ENCODE data around the gene OR6A2.
"Not testable (repeated sequence)": the region's sequence is repeated elsewhere in the genome, so short reads cannot be mapped to it uniquely, and the experiment has no call there.

OR6A2 gene

DNA sequence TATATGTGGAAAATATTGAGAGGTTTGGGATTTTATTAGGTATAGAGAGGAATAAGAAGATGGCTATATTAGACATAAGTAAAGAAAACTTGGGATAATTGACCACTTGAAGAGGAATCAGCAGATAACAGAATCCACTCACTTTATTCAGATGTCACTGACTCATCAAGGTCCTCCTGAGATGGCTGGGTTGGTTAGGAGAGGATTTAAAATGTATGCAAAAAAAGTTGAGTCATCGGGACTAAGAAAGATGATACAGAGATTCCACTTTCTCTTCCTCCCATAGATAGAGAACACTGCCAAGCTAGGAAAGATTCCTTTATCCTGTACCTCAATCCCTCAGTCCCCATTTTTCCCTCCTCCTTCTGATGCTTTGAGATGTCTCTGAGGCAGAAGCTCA lies at the start of gene OR6A2:
OR6A2 (minus strand) TSS at position 288 of the 400 bp plus-strand sequence. CDS start 3,981 bp downstream, outside the sequence.
- no peak for DNase-seq

DNA sequence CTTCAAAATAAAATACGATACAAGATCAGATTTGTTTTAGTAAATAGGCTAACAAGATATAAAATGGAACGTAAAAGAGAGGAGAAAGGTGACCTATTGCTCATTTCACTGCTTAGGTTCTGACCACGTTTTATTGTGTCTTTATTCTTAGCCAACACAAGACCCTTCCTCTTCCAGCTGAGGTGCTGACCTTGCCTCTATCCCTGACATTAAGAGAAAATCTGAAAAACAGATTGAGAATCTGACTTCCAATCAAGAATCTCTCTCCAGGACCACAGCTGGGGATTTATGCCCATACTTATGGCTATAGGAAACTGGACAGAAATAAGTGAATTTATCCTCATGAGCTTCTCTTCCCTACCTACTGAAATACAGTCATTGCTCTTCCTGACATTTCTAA lies 45.9 kb upstream of the OR6A2 start, which contains the start of gene OR10A5:
OR10A5 (plus strand) TSS at position 301 of the 400 bp plus-strand sequence; CDS start at position 301, 0 bp downstream.
- no peak for DNase-seq

DNA sequence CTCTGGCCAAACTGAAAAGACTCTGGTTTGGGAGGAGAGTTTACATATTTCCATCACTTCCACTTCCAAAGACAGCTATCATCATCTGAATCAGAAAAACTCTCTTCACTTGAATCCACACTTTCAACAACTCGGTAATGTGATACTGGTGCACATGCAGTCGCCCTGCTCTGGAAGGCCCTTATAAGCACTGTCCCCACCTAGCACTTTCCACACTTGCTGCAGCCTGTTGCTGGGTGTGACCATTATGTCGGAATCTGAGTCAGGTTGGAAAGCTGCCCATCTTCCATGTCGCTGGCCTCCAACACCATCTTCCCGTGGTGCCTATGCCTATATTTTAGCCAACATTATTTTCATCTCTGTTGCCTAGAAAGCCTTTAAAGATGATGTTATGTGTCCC lies 44.9 kb upstream of the OR6A2 start:
- no peak for DNase-seq

DNA sequence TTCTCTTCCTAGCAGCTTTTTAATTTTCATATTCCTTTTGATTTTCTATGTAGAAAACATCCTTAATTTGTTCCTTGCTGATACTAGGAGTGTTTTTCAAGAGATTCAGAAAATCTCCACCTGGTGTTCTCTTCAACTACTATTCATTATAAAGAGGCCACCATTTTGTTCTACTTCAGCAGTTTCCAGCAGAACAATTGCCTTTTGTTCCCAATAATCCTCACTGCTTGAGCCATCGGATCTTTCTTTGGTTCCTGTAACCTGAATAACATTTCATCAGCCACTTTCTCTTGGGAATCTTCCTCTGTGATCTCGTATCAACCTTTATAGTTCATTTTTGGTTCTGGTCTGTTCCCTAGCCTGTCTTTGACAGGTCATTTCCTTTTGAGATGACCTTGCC lies 44.2 kb upstream of the OR6A2 start:
- no peak for DNase-seq

GRCh38 chr11:6841694-6842093 lies 42.2 kb upstream of the OR6A2 start:
- DNase-seq = no peak

DNA sequence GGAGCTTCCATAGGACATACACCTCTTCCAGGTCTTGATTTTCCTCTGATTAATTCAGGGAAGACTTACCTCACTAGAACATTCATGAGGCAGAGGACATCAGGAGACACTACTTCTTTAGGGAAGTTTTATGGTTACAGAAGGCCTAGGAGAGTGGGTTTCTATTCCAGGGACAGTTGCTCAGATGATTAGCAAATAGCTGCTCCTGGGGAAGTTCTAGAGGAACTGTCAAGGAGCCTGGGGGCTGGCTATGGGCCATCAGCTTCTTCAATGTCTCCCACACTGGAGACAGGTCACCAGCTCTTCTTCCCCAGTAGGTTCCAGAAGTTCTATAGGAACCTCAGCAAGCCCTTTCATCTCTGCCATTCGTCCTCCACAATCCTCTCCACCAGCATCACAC lies 34.5 kb upstream of the OR6A2 start:
- DNase-seq = no peak

- peak; percentile 63 for DNase-seq
These were observed 33.9 kb upstream of the OR6A2 start for GRCh38 chr11:6833356-6833755.

DNA sequence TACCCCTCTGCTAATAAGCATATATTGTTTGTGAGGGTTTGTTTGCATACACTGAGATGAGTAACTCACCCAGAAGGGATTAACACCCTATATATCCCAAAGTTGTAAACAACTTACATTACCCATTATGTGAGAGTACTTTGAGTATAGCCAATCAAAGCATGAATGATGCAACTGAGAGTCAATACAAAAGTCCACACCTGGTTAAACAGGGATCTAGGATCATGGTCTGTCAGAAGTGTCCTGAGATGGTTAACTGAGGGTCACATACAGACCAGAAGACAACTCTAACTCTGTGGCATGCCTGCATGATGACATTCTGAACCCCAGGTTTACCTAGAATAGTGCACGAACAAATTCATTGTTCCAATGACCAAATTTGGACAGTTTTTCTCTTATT lies 28.6 kb upstream of the OR6A2 start:
- DNase-seq = no peak

GRCh38 chr11:6825231-6825744 lies 25.8 kb upstream of the OR6A2 start:
- peak; percentile 47 for DNase-seq

DNA sequence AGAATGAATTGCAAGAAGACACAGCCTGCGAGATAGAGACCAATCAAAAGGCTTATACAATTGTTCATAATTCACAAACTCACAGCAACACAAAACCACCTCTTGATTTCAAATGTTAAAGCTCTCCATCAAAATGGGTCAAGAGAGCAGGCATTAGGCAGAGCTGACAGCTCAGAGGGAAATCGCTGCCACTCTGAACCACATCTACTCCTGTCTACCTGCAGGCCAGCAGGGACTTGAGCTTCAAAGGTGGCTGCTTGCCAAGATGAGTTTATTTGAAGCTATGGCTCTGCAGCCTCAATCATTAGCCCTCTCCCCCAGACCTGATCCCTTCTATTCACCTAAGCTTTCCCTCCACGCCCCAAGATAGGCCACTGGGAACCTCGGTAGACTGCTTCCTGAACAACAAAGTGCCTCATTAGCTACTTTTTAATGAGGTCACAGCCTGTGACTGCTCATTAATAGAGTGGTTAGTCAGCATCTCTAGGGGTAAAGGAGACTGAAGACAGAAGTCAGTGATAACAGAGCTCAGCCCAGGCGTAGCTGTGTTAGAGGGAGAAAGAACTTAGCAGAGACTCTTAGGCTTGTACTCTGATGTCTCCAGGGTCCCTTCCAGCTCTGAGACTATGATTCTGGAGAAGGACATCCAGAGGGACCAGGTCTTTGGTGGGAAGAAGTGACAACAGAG lies 24.8 kb upstream of the OR6A2 start:
- DNase-seq = no peak

DNA sequence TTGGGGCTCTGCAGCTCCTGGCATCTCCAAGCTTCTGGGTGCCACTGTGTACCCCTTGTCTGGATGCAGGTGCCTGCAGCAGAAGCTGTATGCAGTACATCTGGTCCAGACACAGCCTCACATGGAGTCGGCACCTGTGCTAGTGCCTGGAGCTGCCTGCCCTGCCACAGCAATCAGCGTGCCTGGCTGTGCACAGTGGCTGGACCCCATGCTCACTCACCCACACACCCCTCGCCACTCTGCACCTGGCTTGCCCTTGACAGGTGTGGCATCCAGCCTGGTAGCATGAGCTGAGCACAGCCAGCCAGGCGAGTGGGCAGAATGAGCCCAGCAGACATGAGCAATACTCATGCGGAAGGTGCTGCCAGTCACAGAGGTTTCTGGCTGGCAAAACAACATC lies 19.5 kb upstream of the OR6A2 start:
- DNase-seq = no peak

GRCh38 chr11:6817694-6818093 lies 18.2 kb upstream of the OR6A2 start:
- peak; percentile 56 for DNase-seq

DNA sequence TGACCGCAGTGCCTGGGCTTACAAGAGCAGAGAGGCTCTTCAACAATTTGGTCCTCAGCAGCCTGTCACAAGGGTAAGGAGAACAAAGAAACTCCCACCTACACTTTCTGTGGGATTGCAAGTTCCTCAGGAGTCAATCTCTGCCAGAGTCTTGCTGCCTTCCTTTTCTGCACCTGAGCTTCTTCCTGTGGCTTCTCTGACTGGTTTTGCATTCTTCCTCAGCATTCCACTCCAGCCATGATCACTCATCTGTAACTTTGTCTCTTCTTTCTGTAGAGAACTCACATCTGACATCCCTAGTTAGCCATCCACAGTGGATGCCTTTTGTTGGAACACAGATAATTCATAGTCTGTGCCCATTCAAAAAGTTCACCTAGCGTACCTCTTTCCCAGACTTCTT lies 14.2 kb upstream of the OR6A2 start:
- no peak for DNase-seq

- DNase-seq = peak; percentile 42
These were observed 13.0 kb upstream of the OR6A2 start for GRCh38 chr11:6812390-6813005.

- DNase-seq = not testable (repeated sequence)
These were observed 1.6 kb upstream of the OR6A2 start for GRCh38 chr11:6801075-6801474.

- no peak for DNase-seq
These were observed 4.8 kb downstream of the OR6A2 start for GRCh38 chr11:6794639-6795038.

GRCh38 chr11:6790546-6790945 lies 8.9 kb downstream of the OR6A2 start:
- DNase-seq = no peak

DNA sequence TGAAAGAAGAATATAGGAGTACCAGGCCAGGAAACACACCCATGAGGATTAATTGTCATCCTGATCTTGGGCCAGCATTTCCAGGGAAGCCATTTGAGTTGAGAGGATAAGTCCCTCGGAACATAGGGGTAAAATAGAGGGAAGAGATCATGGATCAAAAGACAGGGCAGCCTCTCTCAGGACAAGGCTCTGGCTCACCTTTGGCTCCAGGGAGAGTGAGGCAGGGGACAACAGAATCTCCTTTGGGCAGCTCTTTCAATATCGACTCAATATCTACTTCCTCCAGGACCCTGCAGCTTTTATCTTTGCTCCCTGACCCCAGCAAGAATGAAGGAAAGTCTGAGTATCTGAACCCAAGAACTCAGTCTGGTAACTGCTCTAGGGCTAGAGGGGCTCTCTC lies 16.8 kb downstream of the OR6A2 start, which contains the start of gene OR2AG1:
OR2AG1 (plus strand) TSS at position 301 of the 400 bp plus-strand sequence. CDS start 2,018 bp downstream, outside the sequence.
- DNase-seq = no peak

GRCh38 chr11:6780829-6781228 lies 18.7 kb downstream of the OR6A2 start:
- no peak for DNase-seq

DNA sequence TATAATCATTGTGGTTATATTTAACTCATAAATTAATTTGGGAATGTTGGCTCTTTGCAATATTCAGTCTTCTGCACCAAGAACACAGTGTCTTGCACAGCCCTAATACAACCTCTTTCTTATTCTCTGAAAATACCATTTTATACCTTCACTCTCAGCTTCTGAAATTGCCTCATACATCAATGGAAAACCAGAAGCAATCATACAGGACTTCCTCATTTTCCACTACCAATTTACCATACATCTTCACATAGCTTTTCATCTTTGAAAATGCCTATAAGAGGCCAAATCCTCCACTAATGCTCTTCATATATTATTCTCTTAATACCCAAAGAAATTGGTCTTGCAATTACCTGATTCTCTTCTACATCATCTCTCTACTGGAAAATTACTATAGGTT lies 21.0 kb downstream of the OR6A2 start:
- DNase-seq = no peak

- DNase-seq = no peak
These were observed 27.3 kb downstream of the OR6A2 start, which contains the start of gene OR2AG2 for GRCh38 chr11:6771926-6772893. Gene OR2AG2 (minus strand): TSS chr11:6771976. CDS start chr11:6768957, 3,019 bp downstream.

DNA sequence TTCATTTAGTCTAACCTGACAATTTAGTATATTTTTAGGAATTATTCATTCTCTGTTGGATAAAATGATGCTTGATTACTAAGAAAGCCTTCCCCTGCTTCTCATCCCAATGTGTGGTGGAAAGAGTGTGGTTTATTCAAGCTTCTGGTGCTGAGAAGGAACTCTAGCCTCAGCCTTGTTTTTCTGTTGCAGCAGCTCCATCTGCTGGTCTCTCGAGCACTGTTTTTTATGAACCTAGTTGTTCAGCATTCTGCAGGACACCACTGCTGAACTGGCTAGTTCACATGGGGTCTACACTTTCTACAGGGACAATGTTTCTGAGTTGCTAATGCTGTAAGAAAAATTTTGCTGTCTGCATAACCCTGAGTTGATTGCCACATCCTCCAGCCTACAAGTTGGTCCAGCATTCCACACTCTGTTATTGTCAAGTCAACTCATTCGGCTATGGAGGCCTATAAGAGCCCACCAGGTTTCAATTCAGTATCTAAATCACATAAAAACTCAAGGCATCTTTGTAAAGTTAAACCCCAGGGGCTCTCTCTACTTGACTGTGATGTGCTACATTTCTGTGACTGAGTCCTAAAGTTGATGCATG lies 42.0 kb downstream of the OR6A2 start:
- peak; percentile 27 for DNase-seq

DNA sequence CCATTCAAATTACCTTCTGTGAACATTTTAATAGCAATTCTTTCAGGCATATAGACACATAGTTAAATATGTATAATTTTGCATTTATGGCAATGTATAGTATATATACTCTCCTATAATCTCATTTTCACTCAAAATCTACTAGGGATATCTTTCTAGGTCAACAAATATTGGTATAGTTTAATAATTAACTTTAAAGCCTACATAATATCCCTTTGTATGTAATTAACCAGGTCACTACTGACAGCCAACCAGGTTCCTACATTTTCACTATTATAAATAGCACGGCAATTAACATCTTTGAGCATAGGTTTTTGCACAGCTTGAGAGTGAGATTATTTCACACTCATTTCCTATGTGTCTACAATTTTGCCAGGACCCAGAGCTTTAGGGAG lies 43.5 kb downstream of the OR6A2 start:
- no peak for DNase-seq

All from NCI-H146 (cell line).